HTERT RPE-1 (cell line): ENCODE measurements around the gene EEPD1.

Experiments used
- in situ Hi-C: fragments of 300-500 bp; cut with MboI; formaldehyde crosslinking; loops from 4 replicates; pipeline ENCODE4 v1.14.3; 2020; ENCODE audit warnings: low sequenced_read_pairs

EEPD1 gene

DNA sequence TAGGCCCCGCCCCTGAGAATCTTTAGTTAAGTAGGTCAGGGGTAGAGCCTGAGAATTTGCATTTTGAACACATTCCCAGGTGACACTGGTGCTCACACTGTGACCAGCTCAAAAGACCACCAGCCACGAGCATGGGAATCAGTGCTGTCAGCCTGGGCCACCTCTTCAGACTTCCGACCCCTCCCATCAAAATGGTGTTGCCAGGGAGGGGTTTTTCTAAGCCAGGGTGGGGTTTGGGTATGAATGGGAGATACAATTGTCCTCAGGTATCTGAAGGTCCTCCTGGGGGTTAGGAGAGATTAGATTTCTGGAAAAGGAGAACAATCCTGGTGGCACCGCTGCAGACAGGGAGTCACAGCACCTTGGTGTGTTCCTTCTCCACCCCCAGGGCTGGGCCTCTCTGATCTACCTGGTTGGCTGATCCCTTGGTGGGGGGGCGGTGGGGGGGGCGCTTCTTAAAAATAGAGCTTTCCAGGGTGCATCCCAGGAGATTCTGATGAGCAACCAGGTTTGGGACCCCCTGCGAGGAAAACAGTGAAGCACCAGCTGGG is 125.1 kb downstream of the EEPD1 start:
- in situ Hi-C loops = loop anchor here (25.0 kb wide), 1 partner anchor 291 kb away; no protein-coding TSS in a partner anchor

GRCh38 chr7:36278620-36279172 is 125.6 kb downstream of the EEPD1 start:
- in situ Hi-C loops = loop anchor here (25.0 kb wide), 1 partner anchor 291 kb away; no protein-coding TSS in a partner anchor

GRCh38 chr7:36279200-36279925 is 126.3 kb downstream of the EEPD1 start:
- in situ Hi-C loops = loop anchor here (25.0 kb wide), 1 partner anchor 292 kb away; no protein-coding TSS in a partner anchor

DNA sequence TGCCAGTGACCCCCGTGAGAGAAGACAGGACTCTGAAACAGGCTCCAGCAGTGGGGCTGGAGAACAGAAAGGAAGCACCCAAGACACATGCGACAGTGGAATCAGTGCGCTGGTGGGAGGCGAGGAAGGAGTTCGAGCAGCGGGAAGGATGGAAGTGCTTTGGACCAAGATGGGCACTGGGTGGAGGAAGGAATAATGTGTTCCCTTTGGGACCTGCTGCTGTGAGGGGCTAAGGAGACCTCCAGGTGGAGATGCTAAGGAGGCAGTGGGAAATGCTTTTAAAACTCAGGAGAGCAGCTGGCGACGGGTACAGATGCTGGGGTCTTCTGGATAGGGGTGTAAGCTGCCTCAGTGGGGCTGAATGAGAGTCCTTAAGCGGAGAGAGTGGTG is 126.9 kb downstream of the EEPD1 start:
- in situ Hi-C loops = loop anchor here (25.0 kb wide), 1 partner anchor 293 kb away; no protein-coding TSS in a partner anchor

DNA sequence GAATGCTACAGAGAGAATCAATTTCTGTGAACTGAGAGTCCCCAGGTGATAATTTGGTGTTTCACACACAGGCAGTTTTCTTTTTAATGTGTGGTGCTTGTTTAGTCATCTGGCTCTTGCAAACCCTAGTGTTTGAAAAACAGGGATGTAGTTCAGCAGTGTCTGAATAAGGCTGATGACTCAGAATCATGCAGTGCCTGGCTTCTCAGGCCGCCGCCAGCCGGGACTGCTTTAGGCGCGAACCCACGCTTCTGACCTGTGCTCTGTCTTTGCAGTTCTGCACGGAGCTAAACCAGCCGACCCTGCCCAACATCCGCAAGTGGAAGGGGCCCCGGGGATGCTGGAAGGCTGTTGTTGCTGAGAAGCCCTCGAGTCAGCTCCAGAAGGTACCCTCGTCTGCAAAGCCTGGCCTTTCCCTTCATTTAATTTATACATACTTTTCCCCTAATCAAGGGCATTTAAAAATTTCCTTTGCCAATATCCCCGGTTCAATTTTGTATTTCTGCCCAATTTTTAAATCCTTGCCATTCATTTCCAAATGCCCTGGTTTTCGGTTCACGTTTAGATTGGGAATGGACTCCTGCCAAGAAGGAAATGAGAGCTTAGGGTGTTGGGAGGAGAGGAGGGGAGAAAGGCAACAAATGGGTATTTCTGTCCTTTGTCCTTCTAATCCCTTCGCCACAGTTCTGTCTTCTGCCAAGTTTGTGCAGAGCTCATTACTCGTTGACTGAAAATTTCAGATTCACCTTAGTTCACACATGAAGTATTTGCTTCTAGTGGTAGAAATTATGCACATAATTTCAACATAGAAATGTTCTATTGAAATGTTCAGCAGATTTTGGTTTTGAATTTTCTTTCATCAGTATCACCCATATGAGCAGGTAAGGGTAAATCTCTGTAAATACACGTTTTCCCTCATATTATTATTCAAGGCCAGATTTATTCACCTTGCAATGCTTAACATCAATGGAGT is 128.1 kb downstream of the EEPD1 start:
- in situ Hi-C loops = loop anchor here (25.0 kb wide), 1 partner anchor 294 kb away; no protein-coding TSS in a partner anchor

DNA sequence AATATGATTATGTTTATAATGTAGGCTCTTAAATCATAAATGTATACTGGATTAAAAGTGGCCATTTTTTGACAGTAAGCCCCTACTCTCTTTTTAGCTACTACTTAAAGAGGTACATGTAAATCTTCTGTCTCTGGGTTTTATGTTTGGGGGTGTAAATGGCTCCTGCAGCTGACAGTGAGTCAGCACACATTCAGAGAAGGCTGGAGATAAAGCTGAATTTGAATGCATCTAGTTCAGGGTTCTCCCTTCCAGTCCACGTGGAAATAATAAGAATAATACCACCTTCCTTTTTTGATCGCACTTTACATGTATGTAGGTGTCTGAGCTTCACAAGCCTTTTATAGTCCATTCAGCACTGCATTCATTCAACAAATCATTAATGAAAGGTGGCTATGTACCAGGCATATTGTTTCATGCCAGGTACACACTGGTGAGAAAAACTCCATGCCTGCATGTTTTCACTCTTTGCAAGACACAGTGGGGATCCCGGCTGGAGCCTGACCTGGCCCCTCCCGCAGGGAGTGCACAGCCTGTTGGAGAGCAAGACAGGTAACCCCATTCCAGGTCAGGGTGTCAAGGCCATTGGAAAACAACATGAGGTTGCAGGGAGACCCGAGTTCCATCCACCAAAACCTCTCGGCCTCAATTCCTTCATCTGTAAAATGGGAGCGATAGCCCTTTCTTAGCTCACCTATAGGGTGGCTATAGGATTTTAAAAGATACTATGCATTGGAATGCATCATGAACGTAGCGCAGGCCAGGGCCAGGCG is 129.1 kb downstream of the EEPD1 start:
- in situ Hi-C loops = loop anchor here (25.0 kb wide), 1 partner anchor 295 kb away; no protein-coding TSS in a partner anchor

GRCh38 chr7:36283181-36283580 is 130.1 kb downstream of the EEPD1 start:
- in situ Hi-C loops = loop anchor here (25.0 kb wide), 1 partner anchor 296 kb away; no protein-coding TSS in a partner anchor

- in situ Hi-C loops = loop anchor here (25.0 kb wide), 1 partner anchor 296 kb away; no protein-coding TSS in a partner anchor
Observed at GRCh38 chr7:36283711-36284130, 130.7 kb downstream of the EEPD1 start.

- in situ Hi-C loops = loop anchor here (25.0 kb wide), 1 partner anchor 297 kb away; no protein-coding TSS in a partner anchor
Observed at GRCh38 chr7:36284456-36285090, 131.5 kb downstream of the EEPD1 start.

- in situ Hi-C loops = loop anchor here (25.0 kb wide), 1 partner anchor 298 kb away; no protein-coding TSS in a partner anchor
Observed at GRCh38 chr7:36285276-36285675, 132.2 kb downstream of the EEPD1 start.

- in situ Hi-C loops = loop anchor here (25.0 kb wide), 1 partner anchor 299 kb away; no protein-coding TSS in a partner anchor
Observed at GRCh38 chr7:36286226-36286625, 133.2 kb downstream of the EEPD1 start.

DNA sequence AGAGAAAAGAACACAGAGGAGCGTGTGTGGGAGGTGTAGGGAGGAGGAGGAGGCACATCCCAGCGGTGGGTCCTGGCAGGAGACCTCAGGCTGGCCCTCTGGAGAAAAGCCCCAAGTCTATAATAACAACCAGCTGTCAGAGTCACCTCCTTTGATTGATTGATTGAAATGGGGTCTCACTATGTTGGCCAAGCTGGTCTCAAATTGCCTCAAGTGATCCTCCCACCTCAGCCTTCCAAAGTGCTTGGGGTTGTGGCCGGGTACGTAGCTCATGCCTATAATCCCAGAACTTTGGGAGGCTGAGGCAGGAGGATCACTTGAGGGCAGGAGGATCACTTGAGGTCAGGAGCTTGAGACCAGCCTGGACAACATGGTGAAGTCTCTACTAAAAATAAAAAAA is 133.6 kb downstream of the EEPD1 start:
- in situ Hi-C loops = loop anchor here (25.0 kb wide), 1 partner anchor 299 kb away; no protein-coding TSS in a partner anchor

- in situ Hi-C loops = loop anchor here (25.0 kb wide), 1 partner anchor 300 kb away; no protein-coding TSS in a partner anchor
Observed at GRCh38 chr7:36287371-36288241, 134.6 kb downstream of the EEPD1 start.

DNA sequence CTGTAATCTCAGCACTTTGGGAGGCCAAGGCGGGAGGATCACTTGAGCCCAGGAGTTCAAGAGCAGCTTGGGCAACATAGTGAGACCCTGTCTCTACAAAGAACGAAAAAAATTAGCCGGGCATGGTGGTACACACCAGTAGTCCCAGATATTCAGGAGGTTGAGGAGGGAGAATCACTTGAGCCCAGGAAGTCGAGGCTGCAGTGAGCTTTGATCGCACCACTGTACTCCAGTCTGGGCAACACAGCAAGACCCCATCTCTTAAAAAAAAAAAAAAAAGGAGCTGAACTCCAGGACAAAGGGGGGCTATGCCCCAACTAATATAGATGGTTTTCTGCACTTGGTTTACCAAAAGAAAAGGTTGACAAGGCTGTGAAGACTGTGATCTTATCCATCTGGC is 135.4 kb downstream of the EEPD1 start:
- in situ Hi-C loops = loop anchor here (25.0 kb wide), 1 partner anchor 301 kb away; no protein-coding TSS in a partner anchor

- in situ Hi-C loops = loop anchor here (25.0 kb wide), 1 partner anchor 303 kb away; no protein-coding TSS in a partner anchor
Observed at GRCh38 chr7:36289833-36290661, 137.0 kb downstream of the EEPD1 start.

DNA sequence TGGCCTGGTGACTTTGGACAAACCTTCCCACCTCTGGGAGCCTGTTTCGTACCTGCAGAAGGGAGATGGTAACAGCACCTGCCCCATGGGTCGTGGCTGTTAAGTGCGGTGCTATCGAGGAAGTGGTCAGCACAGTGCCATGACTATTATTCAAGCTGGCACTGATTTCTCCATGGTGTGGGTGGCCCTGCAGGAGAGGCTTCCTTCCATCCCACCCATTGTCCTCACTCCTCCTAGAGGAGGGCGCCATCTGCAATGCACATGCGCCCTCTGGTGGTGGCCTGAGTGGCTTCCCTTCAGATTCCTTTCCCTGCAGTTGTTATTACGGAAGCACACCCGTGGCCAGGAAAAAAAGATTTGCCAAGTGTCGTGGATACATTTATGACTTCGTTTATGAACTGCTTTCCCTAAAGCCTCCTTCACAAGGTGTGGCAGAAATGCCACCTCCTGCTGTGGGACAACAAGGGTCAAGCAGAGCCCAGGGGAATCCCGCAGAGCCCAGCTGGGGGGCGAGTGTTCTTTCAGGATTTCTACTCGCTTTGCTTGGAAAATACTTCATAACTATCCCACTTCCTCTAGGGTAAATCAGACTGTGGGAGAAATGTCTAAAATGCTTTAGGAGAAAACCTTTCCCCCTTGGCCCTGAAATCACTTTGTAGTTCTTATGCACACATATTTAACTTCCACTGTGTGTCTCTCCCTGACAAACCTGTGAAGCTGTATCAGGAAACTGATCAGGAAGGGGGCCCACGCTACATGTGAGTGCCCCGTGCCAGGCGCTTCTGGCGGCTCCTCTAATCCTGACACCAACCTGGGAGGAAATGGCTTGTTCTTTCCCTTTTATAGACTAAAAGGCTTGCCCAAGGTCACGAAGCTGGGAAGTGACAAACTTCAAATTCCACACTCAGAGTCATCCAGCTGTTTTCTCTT is 138.6 kb downstream of the EEPD1 start:
- in situ Hi-C loops = loop anchor here (25.0 kb wide), 1 partner anchor 304 kb away; no protein-coding TSS in a partner anchor
